ENCODE data around the gene ESAM.

ESAM gene

GRCh38 chr11:124725719-124726105 is 36.4 kb downstream of the ESAM start:
- no peak for TF ChIP-seq CTCF (conservative IDR thresholded peaks at IDR 0.05)
- peak overlapping the region; percentile 77 for H3K27ac ChIP-seq

GRCh38 chr11:124724979-124725718 is 36.9 kb downstream of the ESAM start:
- H3K27ac ChIP-seq: peak overlapping the region; percentile 77
- TF ChIP-seq CTCF (conservative IDR thresholded peaks at IDR 0.05): no peak

- H3K27ac ChIP-seq: no peak overlapping the region
- no peak for TF ChIP-seq CTCF (conservative IDR thresholded peaks at IDR 0.05)
Measured at GRCh38 chr11:124722176-124722575, 39.9 kb downstream of the ESAM start.

- no peak overlapping the region for H3K27ac ChIP-seq
- no peak for TF ChIP-seq CTCF (conservative IDR thresholded peaks at IDR 0.05)
Measured at GRCh38 chr11:124719534-124719933, 42.6 kb downstream of the ESAM start.

- TF ChIP-seq CTCF (conservative IDR thresholded peaks at IDR 0.05): no peak
- H3K27ac ChIP-seq: no peak overlapping the region
Measured at GRCh38 chr11:124718801-124719200, 43.3 kb downstream of the ESAM start.

- no peak for TF ChIP-seq CTCF (conservative IDR thresholded peaks at IDR 0.05)
- peak overlapping the region; percentile 59 for H3K27ac ChIP-seq
Measured at GRCh38 chr11:124717786-124718651, 44.1 kb downstream of the ESAM start.

GRCh38 chr11:124717421-124717785 is 44.7 kb downstream of the ESAM start:
- TF ChIP-seq CTCF (conservative IDR thresholded peaks at IDR 0.05): no peak

More at GRCh38 chr11:124717421-124717785, 44.7 kb downstream of the ESAM start:
- peak overlapping the region; percentile 59 for H3K27ac ChIP-seq

Measured in VCaP (cell line).